Measurements from ENCODE around the gene COL19A1.

Gene COL19A1

DNA sequence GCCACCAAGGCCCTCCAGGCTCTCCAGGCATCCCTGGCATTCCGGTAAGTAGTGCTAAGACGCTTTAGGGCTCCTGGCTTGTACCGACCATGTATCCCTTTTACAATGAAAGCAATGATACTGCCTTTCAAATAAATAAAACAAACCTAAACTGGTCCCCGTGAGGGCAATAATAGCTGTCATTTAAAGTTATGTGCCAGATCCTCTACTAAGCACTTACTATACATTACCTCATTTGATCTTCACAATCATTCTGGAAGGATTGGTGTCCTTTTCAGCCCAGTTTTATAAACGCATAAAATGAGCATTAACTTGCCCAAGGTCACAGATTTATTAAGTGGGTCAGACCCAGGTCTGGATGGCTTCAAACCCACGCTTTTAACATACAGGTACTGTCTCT is 321.8 kb downstream of the COL19A1 start:
- TF ChIP-seq, protein P1, sequence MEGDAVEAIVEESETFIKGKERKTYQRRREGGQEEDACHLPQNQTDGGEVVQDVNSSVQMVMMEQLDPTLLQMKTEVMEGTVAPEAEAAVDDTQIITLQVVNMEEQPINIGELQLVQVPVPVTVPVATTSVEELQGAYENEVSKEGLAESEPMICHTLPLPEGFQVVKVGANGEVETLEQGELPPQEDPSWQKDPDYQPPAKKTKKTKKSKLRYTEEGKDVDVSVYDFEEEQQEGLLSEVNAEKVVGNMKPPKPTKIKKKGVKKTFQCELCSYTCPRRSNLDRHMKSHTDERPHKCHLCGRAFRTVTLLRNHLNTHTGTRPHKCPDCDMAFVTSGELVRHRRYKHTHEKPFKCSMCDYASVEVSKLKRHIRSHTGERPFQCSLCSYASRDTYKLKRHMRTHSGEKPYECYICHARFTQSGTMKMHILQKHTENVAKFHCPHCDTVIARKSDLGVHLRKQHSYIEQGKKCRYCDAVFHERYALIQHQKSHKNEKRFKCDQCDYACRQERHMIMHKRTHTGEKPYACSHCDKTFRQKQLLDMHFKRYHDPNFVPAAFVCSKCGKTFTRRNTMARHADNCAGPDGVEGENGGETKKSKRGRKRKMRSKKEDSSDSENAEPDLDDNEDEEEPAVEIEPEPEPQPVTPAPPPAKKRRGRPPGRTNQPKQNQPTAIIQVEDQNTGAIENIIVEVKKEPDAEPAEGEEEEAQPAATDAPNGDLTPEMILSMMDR (IDR thresholded peaks at IDR 0.05), result no peak
- Histone ChIP-seq H3K27ac (no peak overlapping the region), H3K4me3 (no peak overlapping the region)
- DNase-seq (ENCODE audit: low spot score), result no peak

DNA sequence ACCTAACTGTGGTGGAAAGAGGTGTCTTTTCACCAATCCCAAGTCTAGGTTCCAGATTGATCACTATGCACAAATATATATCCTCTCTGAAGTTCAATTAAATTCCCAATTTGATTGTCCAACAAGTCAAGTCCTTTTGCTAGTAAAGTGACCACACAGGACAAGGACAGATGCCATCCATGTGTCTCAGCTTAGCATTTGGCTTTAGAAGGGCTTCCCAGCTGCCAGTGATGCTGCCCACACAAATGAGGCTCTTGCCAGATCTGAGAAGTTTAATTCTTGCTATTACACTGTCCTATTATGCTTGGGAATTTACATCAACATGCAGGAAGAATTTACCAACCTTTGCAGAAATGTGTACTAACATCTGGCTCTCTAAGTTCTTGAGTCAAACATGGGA is 328.1 kb downstream of the COL19A1 start:
- no peak for DNase-seq (ENCODE audit: low spot score)
- TF ChIP-seq, protein P1 (IDR thresholded peaks at IDR 0.05), result no peak
- Histone ChIP-seq H3K4me3 (no peak overlapping the region), H3K27ac (no peak overlapping the region)

DNA sequence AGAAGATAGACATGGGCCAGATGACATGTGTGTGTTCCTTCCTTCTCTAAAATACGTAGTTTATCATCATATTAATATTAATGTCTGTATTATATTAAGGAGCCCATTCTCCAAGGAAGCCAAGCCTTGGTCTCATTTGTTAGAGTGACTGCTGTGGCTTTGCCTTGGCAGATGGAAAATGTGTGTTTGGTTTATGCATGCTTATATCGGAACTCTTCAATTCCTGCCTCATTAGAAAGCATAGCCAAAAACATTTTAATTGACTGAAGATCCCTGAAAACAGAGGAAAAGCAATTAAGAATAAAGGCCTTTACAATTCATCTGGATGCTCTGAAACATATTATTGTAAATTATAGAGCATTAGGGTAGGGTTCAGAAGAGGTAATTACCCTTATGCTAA is 330.2 kb downstream of the COL19A1 start:
- Histone ChIP-seq H3K27ac (no peak overlapping the region), H3K4me3 (no peak overlapping the region)
- no peak for DNase-seq (ENCODE audit: low spot score)
- TF ChIP-seq, protein P1 (IDR thresholded peaks at IDR 0.05), result no peak

DNA sequence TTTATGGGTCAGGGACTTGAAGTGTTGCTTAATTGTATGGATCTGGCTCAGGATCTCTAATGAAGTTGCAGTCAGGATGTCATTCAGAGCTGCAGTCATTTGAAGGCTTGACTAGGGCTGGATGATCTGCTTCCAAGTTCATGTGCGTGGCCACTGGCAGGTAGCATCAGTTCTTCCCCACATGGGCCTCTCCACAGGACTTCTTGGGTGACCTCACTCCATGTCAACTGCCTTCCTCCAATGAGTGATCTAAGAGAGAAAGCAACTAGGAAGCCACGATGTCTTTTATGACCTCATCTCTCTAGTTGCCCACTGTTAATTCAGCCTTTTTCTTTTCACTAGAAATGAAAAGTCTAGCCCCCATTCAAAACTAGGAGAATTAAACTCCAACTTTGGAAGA is 332.4 kb downstream of the COL19A1 start:
- no peak overlapping the region for H3K27ac ChIP-seq
- no peak overlapping the region for H3K4me3 ChIP-seq
- no peak for DNase-seq (ENCODE audit: low spot score)
- TF ChIP-seq, protein P1 (IDR thresholded peaks at IDR 0.05), result no peak

DNA sequence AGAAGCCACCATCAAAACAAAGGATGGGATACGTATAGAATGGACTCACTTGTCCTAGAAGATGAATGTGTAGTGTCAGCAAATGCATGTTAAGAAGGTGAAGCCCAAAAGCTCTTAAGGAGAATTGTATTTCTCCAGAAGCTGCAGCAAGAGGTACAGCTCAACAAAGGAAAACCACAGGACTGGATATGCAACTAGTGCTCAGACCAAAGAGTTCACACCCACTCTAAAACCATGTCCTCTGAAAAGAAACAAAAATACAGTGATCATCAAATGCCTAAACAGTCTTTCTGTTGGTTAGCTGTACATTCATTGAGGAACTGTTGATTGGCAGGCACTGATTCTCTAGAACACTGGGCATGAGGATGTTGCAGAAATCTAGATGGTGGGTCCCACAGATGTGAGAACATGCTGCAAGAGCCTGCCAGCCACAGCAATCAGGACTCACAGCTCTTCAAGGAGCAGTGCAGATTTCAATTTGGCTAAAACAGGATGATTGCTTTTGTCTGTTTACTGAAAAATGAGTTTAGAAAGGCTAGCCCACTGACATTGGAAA is 342.0 kb downstream of the COL19A1 start:
- DNase-seq (ENCODE audit: low spot score), result no peak
- Histone ChIP-seq H3K4me3 (no peak overlapping the region), H3K27ac (no peak overlapping the region)
- TF ChIP-seq, protein P1 (IDR thresholded peaks at IDR 0.05), result no peak

DNA sequence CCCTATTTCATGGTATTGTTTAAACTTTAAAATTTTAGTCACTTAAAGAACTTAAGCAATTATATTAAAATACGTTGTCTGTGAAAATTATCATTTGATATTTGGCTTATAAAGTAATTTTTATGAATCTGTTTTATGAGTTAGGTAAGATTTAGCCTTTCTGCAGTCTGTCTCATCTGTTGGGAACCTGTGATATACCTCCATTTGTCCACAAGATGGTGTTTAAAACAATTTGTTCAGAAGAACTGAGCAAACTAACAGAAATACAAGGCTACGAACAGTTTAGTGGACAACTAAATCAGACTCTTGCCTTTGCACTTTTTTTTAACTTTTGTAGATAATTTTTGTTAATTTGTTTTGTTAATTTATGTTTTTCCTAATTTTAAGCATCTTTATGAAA is 344.1 kb downstream of the COL19A1 start:
- Histone ChIP-seq H3K27ac (no peak overlapping the region), H3K4me3 (no peak overlapping the region)
- DNase-seq (ENCODE audit: low spot score), result no peak
- TF ChIP-seq, protein P1 (IDR thresholded peaks at IDR 0.05), result no peak

DNA sequence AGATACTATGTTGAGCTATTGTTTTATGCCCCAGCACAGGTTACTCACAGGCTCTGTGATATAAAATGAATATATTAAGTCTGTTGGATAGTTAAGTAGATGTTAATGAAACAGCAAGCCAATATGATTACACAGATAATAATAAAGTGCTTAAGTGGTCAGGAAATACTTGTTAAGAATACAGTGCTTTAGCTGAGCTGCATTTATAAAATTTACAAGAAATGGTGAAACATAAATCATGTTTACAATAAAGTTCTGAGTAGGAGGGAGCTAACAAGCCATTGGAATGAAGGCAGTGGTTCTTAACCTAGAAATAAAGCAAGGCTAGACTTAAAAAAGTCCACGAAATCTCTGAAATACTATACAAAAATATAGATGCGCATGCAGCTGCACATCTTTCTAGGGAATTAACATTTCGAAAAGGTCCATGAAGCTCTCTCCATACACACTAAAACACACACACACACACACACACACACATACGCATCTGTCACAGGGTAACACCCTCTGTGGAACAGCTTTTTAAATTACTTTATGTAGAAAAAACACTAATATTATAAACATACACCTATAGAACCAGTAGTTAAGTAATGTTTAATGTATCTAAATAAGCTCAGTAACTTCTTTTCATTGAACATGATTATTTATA is 349.2 kb downstream of the COL19A1 start:
- TF ChIP-seq, protein P1 (IDR thresholded peaks at IDR 0.05), result no peak
- Histone ChIP-seq H3K27ac (no peak overlapping the region), H3K4me3 (no peak overlapping the region)
- no peak for DNase-seq (ENCODE audit: low spot score)
